Fibroblast of pulmonary artery (primary cell): ENCODE results near the gene PI4K2A.
"Not testable (repeated sequence)": the region's sequence is repeated elsewhere in the genome, so short reads cannot be mapped to it uniquely, and the experiment has no call there.

Experiments used
- DNase-seq: peaks from one replicate; pipeline ENCODE4 v3.0.0-alpha.2; 2010; ENCODE audit warnings: low read depth
- H3K4me3 ChIP-seq: replicated peaks from 2 replicates; pipeline ENCODE4 v1.5.1; 2011; ENCODE audit warnings: low read depth, mild to moderate bottlenecking, control low read depth, low read length, moderate library complexity
- TF ChIP-seq, protein P1 (sequence below): IDR thresholded peaks from 2 replicates; pipeline ENCODE4 v1.5.1; 2011; ENCODE audit warnings: mild to moderate bottlenecking, control low read depth, low read length, inconsistent platforms; ENCODE audit errors: missing control alignments

The PI4K2A gene

DNA sequence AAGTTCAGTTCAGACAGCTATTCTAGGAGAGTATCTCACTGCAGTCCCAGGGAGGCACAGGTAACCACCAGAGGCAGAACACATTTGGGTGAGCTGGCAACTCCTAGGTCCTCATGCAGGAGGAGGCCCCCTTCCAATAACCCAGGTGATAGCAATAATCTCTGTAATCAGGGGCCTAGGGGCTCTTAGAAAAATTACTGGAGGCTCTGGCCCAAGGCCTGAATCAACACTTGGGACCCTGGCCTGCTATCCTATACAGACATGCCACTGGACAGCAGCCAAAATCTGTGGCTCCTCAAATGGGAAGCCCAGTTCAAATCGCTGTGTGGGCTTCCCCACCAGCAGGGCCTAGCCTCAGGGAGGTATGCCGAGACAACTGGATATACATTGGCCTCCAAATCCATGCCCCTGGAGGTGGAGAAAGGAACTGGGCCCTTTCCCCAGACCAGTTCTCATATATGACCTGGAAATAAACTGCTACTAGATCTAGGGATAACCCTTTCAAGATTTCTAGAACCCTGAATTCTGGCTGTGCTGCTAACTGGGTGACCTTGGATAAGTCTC is 45.0 kb downstream of the PI4K2A start:
- peak overlapping the region; percentile 76 for H3K4me3 ChIP-seq
- TF ChIP-seq, protein P1, sequence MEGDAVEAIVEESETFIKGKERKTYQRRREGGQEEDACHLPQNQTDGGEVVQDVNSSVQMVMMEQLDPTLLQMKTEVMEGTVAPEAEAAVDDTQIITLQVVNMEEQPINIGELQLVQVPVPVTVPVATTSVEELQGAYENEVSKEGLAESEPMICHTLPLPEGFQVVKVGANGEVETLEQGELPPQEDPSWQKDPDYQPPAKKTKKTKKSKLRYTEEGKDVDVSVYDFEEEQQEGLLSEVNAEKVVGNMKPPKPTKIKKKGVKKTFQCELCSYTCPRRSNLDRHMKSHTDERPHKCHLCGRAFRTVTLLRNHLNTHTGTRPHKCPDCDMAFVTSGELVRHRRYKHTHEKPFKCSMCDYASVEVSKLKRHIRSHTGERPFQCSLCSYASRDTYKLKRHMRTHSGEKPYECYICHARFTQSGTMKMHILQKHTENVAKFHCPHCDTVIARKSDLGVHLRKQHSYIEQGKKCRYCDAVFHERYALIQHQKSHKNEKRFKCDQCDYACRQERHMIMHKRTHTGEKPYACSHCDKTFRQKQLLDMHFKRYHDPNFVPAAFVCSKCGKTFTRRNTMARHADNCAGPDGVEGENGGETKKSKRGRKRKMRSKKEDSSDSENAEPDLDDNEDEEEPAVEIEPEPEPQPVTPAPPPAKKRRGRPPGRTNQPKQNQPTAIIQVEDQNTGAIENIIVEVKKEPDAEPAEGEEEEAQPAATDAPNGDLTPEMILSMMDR: peak; percentile 42
- peak; percentile 36 for DNase-seq

DNA sequence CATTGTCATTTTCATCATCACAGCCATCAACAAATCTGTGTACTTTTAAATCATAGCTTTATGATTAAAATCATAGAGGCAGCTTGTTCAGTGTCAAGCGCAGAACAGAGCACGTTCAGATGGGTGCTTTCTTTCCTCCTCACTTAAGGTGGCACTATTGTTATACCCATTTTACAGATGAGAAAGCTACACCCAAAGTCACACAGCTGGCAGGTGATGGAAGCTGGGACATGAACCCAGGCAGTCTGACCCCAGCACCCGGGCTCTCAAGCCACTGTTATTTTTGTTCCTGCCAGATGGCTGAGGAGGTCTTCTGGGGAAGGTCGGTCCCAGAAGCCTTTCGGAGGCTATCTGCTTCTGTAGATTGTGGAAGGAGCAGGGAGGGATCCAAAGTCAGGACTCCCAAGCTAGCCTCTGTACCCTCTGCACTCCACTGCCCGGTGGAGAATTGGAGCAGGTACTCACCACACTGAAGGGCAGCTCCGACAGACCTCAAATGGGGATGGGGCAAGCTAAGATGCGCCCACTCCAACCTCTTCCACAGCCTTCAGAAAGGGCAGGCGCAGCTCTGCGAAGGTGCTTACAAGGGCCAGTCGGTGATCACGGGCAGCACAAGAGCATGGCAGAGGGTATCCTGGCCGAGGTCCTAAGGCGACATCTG is 46.0 kb downstream of the PI4K2A start:
- TF ChIP-seq, protein P1: no peak
- DNase-seq: peak; percentile 14
- H3K4me3 ChIP-seq: peak overlapping the region; percentile 76

DNA sequence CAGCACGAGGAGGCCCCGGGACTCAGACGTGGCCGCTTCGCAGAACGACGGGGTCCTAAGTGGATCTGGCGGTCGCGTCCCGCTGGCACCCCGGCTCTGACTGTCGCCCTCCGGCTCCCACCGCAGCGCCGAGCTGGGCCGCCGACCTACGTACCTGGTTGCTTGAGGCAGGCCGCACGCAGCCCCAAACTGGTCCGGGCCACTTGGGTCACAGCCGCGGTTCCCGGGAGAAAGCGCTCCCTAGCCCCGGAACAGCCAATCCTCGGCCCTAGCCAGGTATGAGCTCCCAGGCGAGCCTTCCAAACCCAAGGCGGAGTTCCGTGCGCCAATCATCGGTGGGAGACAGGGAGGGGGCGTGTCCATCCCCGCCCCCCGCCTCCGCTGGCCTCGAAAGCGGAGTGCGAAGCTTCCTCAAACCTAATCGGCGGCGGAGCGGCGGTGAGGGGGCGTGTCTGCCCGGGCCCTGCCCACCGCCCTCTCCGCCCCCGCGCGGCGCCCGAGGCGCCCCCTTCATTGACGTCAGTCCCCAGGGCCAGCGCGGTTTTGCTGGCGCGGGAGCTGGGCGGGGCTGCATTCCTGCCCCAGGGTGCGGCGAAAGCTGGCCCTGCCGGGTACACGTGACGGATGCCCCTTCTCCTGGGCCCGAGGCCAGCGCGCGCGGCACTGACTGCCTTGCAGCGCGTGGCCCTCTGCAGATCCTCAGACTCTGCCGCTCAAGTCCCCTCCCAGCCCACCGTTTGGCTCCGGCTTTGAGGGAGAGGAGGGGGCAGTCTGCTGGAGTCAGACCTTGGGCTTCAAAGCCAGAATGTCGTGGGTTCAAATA is 46.7 kb downstream of the PI4K2A start, which contains the start of gene AVPI1:
AVPI1 (minus strand) TSS at position 280 of the 823 bp plus-strand sequence. CDS start 7,336 bp downstream, outside the sequence.
- DNase-seq: peak; percentile 98
- TF ChIP-seq, protein P1: no peak
- H3K4me3 ChIP-seq: peak within 1 kb of the TSS; percentile 76

DNA sequence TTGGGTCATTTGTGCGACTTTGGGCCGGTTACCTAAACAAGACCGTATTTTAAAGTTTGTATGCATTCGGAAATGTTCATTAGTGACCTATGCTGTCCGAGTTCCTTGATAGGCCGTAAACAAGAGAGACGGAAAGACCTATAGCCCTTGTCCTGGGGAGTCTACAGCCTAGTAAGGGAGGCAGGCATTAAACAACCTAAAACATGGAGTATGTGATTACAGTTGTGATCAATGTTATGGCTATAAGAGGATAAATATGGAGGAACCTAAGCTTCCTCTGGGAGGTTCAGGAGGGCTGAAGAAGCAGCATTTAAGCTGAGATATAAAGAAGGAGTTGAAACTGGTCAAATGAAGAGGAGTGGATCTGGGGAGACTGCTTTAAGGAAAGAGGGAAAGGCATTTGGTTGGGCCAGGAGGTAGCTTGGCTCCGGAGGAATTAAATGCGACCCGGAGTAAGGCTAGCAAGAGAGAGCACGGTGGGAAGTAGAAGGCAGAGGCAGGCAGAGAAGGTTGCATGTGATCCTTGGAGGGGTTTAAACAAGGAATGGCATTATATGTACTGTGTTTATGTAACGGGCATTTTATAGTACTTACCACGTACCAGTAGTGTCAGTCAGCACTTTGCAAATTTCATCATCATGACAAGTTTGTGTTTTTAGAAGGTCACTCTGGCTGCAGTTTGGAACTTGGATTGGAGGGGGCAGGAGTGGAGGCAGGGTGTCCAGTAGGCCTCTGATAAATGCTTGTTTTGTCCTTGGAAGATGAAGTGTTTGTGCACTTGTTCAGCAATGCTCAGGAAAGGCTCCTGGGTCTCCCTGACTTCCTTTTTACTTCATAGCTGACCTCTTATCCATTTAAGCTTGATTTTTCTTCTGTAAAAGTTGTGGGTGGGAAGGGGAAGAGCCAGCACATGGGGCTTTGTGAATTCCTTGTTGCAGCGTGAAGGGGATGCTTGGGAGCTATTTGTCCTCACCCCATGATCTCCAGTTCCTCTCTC is 47.6 kb downstream of the PI4K2A start:
- DNase-seq: peak; percentile 62
- TF ChIP-seq, protein P1: no peak
- peak overlapping the region; percentile 34 for H3K4me3 ChIP-seq

DNA sequence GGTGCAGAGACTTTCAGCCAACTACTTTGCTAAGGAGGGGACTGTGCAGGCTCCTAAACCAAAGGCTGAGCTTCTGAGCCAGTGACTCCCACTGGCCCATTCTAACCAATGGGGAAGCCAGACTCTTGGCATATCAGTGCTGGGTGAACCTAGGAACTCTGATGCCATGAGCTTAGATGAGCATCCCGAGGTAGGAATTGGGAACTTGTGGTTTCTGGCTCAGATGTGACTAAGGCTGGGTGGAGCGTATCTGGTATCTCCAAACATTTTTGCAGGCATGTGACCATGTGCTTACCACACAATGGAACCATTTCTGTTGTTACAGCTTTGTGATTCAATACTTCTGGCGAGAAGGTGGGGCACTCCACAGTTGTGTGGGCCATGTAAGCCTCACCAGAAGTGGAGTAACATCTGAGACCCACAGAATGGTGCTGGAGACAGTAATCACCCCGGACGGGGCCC is 49.1 kb downstream of the PI4K2A start:
- TF ChIP-seq, protein P1: no peak
- H3K4me3 ChIP-seq: no peak overlapping the region
- DNase-seq: peak; percentile 94

DNA sequence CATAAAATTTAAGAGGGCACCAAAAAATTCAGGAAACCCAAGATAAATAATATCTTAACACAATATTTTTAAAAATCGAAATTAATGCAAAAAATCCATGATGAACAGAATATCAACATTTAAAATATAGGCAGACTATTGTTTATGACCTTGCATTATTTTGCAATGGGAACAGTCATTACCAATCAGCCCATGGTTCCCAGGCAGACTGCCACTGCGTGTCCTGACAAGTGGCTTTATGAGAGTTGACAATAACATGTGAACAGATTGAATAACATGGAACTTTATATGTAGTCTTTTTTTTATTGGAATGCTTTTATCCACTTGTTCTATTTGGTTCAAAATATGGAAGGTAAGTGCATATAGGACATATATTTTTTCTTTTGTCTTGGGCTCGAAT is 49.7 kb downstream of the PI4K2A start:
- TF ChIP-seq, protein P1: no peak
- DNase-seq: no peak
- H3K4me3 ChIP-seq: no peak overlapping the region

DNA sequence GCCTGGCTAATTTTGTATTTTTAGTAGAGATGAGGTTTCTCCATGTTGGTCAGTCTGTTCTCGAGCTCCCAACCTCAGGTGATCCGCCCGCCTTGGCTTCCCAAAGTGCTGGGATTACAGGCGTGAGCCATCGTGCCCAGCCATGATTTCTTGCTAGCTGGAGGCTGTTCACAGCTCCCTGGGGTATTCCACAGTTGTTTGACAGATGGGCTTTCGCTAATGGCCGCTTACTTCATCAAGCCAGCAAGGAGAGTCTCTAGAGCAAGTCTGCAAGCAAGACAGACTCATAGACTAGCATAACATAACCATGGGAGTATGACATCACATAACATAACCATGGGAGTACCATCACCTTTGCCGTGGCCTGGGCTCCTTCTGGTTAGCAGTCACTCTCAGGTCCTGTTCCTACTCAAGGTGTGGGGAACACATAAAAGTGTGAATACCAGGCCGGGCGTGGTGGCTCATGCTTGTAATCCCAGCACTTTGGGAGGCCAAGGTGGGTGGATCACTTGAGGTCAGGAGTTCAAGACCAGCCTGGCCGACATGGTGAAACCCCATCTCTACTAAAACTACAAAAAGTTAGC is 57.7 kb downstream of the PI4K2A start:
- H3K4me3 ChIP-seq, DNase-seq: not testable (repeated sequence)
